ENCODE data around the gene PBLD.

- TF ChIP-seq CTCF (IDR thresholded peaks at IDR 0.05) (no peak), POLR2A (IDR thresholded peaks at IDR 0.05) (no peak)
Measured at GRCh38 chr10:68249297-68249696, 83.4 kb downstream of the PBLD start.
